GM18505 (cell line): ENCODE measurements around the gene TLR4.
A peak's percentile ranks its signal among the peaks of the same experiment; 100 is the strongest.

Experiments
- ATAC-seq: cut with Tn5 transposase; IDR thresholded peaks from one replicate; pipeline ENCODE4 v1.9.1; 2021; ENCODE audit not compliant: unreplicated experiment
- POLR2A ChIP-seq: IDR thresholded peaks from 4 replicates; pipeline ENCODE4 v1.6.1; 2011; ENCODE audit warnings: borderline replicate concordance; ENCODE audit not compliant: insufficient read depth, insufficient read length; ENCODE audit errors: extremely low read depth

The TLR4 gene

GRCh38 chr9:117691367-117691766 lies 12.8 kb upstream of the TLR4 start:
- TF ChIP-seq POLR2A, result no peak
- ATAC-seq, result no peak

- TF ChIP-seq POLR2A, result no peak
- ATAC-seq, result no peak
These were observed 8.0 kb upstream of the TLR4 start for GRCh38 chr9:117696154-117696553.

GRCh38 chr9:117697046-117697445 lies 7.2 kb upstream of the TLR4 start:
- ATAC-seq, result no peak
- no peak for TF ChIP-seq POLR2A

GRCh38 chr9:117703537-117703936 lies 666 bp upstream of the TLR4 start:
- TF ChIP-seq POLR2A, result no peak
- no peak for ATAC-seq

DNA sequence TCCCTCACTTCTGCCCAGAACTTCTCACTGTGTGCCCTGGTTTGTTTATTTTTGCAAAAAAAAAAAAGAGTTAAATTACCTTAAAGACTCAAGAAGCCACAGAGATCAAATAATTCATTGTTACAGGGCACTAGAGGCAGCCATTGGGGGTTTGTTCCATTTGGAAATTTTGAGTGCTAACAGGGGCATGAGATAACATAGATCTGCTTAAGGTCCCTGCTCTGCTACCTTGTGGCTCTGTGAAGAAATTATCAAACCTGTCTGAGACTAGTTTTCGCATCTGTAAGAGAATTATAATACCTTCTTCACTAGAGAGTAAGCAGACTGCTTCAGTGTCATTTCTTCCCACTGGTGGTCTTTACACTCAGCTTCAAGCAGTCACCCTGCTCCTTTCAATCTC lies 394 bp downstream of the TLR4 start:
- peak; percentile 1 for ATAC-seq
- no peak for TF ChIP-seq POLR2A

- no peak for TF ChIP-seq POLR2A
- no peak for ATAC-seq
These were observed 1.2 kb downstream of the TLR4 start for GRCh38 chr9:117705386-117705785.

DNA sequence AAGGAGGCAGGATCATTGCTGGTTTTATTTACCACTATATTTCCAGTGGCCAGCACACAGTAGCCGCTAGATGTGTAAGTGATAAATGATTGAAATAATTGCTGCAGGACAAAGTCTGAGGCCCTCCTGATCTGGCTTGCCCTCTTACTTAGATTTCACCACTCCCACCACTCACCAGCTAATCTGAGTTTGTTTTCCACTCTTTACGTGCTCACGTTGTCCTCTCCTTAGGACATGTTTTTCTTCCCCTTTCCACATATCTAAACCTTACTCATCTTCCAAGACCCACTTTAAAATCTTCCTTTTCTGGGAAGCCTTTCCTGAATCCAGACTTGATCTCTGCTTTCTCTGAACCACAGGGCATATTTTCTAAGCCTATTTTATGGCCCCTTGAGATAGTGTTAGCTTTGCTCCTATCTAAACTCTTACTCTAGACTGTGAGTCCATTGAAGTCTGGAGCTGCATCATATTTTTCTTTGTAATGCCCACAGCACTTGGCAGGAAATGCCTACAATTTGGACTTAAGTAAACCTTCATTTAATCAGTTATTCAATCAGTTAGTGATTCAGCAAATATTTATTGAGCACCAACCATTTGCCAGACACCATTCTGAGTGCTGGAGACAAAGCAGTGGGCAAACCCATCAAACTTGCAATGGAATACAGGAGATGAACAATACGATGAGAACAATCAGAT lies 2.4 kb downstream of the TLR4 start:
- ATAC-seq, result no peak
- no peak for TF ChIP-seq POLR2A

DNA sequence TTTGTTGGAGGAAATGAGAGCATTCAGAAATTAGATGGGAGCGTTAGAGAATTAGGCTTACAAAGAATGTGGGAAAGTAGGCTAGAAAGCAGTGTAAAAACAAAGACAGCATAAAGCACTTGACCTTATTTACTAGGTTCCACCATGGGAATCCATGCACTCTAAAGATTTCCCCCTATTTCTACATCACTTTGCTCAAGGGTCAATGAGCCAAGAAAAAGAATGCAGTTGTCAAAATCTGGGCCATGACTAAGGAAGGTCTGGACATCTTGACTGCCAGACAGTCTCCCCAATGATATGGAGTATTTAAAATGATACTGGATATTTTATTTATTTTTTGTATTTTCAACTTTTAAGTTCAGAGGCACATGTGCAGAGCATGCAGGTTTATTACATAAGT lies 3.4 kb downstream of the TLR4 start:
- no peak for TF ChIP-seq POLR2A
- ATAC-seq, result no peak

GRCh38 chr9:117709936-117710335 lies 5.7 kb downstream of the TLR4 start:
- no peak for ATAC-seq
- no peak for TF ChIP-seq POLR2A

DNA sequence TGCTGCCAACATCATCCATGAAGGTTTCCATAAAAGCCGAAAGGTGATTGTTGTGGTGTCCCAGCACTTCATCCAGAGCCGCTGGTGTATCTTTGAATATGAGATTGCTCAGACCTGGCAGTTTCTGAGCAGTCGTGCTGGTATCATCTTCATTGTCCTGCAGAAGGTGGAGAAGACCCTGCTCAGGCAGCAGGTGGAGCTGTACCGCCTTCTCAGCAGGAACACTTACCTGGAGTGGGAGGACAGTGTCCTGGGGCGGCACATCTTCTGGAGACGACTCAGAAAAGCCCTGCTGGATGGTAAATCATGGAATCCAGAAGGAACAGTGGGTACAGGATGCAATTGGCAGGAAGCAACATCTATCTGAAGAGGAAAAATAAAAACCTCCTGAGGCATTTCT lies 10.1 kb downstream of the TLR4 start:
- TF ChIP-seq POLR2A, result no peak
- ATAC-seq, result no peak

DNA sequence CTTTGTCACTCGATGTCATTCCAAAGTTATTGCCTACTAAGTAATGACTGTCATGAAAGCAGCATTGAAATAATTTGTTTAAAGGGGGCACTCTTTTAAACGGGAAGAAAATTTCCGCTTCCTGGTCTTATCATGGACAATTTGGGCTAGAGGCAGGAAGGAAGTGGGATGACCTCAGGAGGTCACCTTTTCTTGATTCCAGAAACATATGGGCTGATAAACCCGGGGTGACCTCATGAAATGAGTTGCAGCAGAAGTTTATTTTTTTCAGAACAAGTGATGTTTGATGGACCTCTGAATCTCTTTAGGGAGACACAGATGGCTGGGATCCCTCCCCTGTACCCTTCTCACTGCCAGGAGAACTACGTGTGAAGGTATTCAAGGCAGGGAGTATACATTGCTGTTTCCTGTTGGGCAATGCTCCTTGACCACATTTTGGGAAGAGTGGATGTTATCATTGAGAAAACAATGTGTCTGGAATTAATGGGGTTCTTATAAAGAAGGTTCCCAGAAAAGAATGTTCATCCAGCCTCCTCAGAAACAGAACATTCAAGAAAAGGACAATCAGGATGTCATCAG lies 11.3 kb downstream of the TLR4 start:
- no peak for TF ChIP-seq POLR2A
- no peak for ATAC-seq

DNA sequence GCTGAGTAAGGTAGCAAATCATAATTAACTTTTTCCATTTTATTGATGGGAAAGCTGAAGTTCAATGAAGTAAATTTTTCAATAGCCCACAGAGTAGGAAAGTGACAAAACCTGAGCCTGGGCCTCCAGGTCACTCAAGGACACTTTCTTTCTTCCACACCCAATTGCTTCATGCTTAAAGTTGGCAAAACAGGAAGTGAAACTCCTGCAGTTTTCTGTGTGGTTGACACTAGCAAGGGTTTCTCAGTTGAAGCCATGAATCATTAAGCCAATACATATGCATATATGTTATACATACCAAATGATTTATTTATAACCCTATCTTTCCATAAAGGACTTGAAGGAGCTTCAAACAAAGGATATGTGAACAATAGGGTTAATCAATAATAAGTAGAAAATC lies 13.9 kb downstream of the TLR4 start:
- peak; percentile 99 for ATAC-seq
- no peak for TF ChIP-seq POLR2A

DNA sequence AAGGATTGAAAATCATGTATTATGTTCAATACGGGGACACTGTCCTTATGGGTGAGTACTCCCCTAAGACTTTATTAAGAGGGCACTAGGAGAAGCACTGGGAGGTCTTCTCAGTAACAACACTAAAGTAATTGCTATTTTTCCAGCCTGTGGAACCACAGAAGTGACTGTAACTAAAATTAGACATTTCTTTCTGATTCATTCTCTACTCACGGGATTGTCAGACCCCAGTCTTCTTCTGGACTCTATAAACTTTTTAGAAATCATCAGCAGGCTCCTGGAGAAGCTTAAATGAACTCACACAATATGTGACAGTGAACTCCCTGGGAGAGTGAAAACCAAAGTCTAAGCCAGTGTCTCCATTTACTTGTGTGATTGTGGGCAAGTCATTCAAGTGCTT lies 14.5 kb downstream of the TLR4 start:
- no peak for TF ChIP-seq POLR2A
- ATAC-seq, result no peak

- ATAC-seq, result no peak
- no peak for TF ChIP-seq POLR2A
These were observed 15.1 kb downstream of the TLR4 start for GRCh38 chr9:117719161-117719920.

DNA sequence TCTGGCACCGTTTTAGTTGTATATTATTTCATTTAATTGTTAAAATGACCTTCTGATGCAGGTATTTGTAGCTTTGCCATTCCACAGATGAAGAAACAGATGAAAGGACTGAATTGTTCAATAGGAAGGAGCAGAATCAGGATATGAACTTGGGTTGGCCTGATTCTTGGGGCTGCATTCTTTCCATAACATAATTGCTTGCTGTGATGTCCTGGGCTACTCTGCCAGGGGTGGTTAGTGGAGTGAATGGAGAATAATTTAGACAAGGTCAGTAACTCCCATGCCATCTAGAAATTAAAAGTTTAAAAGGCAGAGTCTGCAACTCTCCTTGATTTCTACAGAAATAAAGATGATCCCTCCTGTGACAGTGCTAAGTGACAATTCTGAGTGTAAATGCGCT lies 15.9 kb downstream of the TLR4 start:
- TF ChIP-seq POLR2A, result no peak
- ATAC-seq, result no peak

GRCh38 chr9:117720555-117720954 lies 16.4 kb downstream of the TLR4 start:
- TF ChIP-seq POLR2A, result no peak
- ATAC-seq, result no peak
